K562 (cell line): ENCODE data around the gene POLD4. TPM values are rescaled to one million over a fixed set of nuclear protein-coding genes. Genes with fewer than 3 reads are reported as not detected.
A peak's percentile ranks its signal among the peaks of the same experiment; 100 is the strongest.

ENCODE experiments used
- ATAC-seq: fragments of 200-7000 bp; cut with Tn5 transposase; 3 replicates; pipeline ENCODE4 v1.9.1; 2020; ENCODE audit warnings: moderate library complexity
- BruUV-seq: library from RNA; stranded (reverse); fragments of 400-500 nt; replicated peaks from 2 replicates; lab custom pipeline; 2021; lab: Mats Ljungman, UMichigan
- CTCF ChIA-PET: fragments of 300-600 bp; formaldehyde crosslinking; extraction: SDS; loops from one replicate; lab custom pipeline; 2021; ENCODE audit warnings: low intra/inter-chr PET ratio; lab: Yijun Ruan, JAX
- POLR2A ChIA-PET: fragments of 300-600, 350-650 bp; sonication (Branson Sonifier 250); formaldehyde crosslinking; extraction: SDS; loops from one replicate; lab custom pipeline; 2021; ENCODE audit warnings: antibody characterized with exemption, inconsistent platforms; lab: Yijun Ruan, JAX
- DNase-seq, 4 experiments: peaks; one replicate each; pipeline versions ENCODE4 v3.0.0 to v3.0.0-alpha.2; 2011 to 2018; ENCODE audit warnings: low spot score in 3 of 4, mixed read lengths in 3 of 4; ENCODE audit errors: extremely low read depth in 1 of 4
- FAIRE-seq: peaks from 2 replicates; lab custom pipeline; 2011; peaks lifted over from hg19 to GRCh38; lab: Jason Lieb, UNC
- H2AFZ ChIP-seq: 2 replicates; pipeline ENCODE4 v1.6.0; 2011; ENCODE audit warnings: low read depth, low read length, control low read depth, inconsistent platforms
- H3K27ac ChIP-seq: fragments of 200-600 bp; 3 replicates; pipeline ENCODE4 v1.8.0; 2011; ENCODE audit warnings: low read depth, mild to moderate bottlenecking, control low read depth, inconsistent platforms, low read length, moderate library complexity, mixed read lengths; ENCODE audit errors: extremely low read depth
- H3K27me3 ChIP-seq, 2 experiments: fragments of 300-600 bp in 1 of 2; 2 replicates in 1 of 2; 3 replicates in 1 of 2; pipeline versions ENCODE4 v1.6.0 to v1.8.0; 2011; ENCODE audit warnings: inconsistent platforms in 2 of 2, low read length in 2 of 2, mild to moderate bottlenecking in 1 of 2, mixed read lengths in 1 of 2, moderate library complexity in 1 of 2; ENCODE audit not compliant: control insufficient read depth in 2 of 2, insufficient read depth in 2 of 2
- H3K36me3 ChIP-seq: fragments of 300-600 bp; 3 replicates; pipeline ENCODE4 v1.8.0; 2011; ENCODE audit warnings: mild to moderate bottlenecking, low read length, inconsistent platforms; ENCODE audit not compliant: control insufficient read depth, insufficient read depth
- H3K4me1 ChIP-seq, 2 experiments: fragments of 200-600 bp in 1 of 2; replicated peaks in 1 of 2; 2 replicates in 1 of 2; 3 replicates in 1 of 2; pipeline versions ENCODE4 v1.5.1 to v1.8.0; 2011; ENCODE audit warnings: inconsistent platforms in 2 of 2, low read length in 2 of 2, mild to moderate bottlenecking in 1 of 2, mixed read lengths in 1 of 2, moderate library complexity in 1 of 2; ENCODE audit not compliant: control insufficient read depth in 2 of 2, insufficient read depth in 2 of 2
- H3K4me2 ChIP-seq: 2 replicates; pipeline ENCODE4 v1.6.1; 2011; ENCODE audit warnings: low read length, control low read depth, inconsistent platforms, mixed read lengths; ENCODE audit not compliant: insufficient read depth
- H3K4me3 ChIP-seq: fragments of 200-600 bp; sonication (generic), shearing (Covaris generic); 2 replicates; pipeline ENCODE4 v1.5.1; 2016; ENCODE audit warnings: control low read depth, inconsistent platforms
- H3K79me2 ChIP-seq: fragments of 200-600 bp; 3 replicates; pipeline ENCODE4 v1.8.0; 2011; ENCODE audit warnings: low read length, inconsistent platforms; ENCODE audit not compliant: control insufficient read depth, insufficient read depth
- H3K9ac ChIP-seq, 2 experiments: 2 replicates each; pipeline versions ENCODE4 v1.6.0 to v1.6.1; 2011; ENCODE audit warnings: low read depth in 2 of 2, low read length in 2 of 2, control low read depth in 1 of 2, inconsistent platforms in 1 of 2, mild to moderate bottlenecking in 1 of 2, mixed read lengths in 1 of 2; ENCODE audit not compliant: insufficient read depth in 1 of 2
- H3K9me1 ChIP-seq: one replicate; pipeline ENCODE4 v1.6.0; 2011; ENCODE audit warnings: inconsistent platforms, mild to moderate bottlenecking, low read length, moderate library complexity; ENCODE audit not compliant: control insufficient read depth, insufficient read depth
- H3K9me3 ChIP-seq: replicated peaks from 2 replicates; pipeline ENCODE4 v1.5.1; 2011; ENCODE audit warnings: low read depth, low read length, inconsistent platforms; ENCODE audit not compliant: control insufficient read depth, insufficient read depth
- H4K20me1 ChIP-seq: replicated peaks from 2 replicates; pipeline ENCODE4 v1.6.1; 2011; ENCODE audit warnings: low read length, inconsistent platforms, mixed read lengths; ENCODE audit not compliant: control insufficient read depth, insufficient read depth
- FOXP4 ChIP-seq: sonication (generic); formaldehyde crosslinking; IDR thresholded peaks from 2 replicates; pipeline ENCODE4 v1.8.0; 2022; ENCODE audit warnings: mild to moderate bottlenecking, missing genetic modification reagents, borderline replicate concordance
- ID3 ChIP-seq, 2 experiments: fragments of 250-450 bp in 1 of 2; fragments of 450-650 bp in 1 of 2; sonication (Bioruptor Pico) in 1 of 2; IDR thresholded peaks; 2 replicates each; pipeline versions ENCODE4 v1.6.1 to v1.8.0; 2016 to 2021; ENCODE audit warnings: mild to moderate bottlenecking in 2 of 2, moderate library complexity in 2 of 2, missing compliant biosample characterization in 1 of 2, missing genetic modification characterization in 1 of 2
- PHF8 ChIP-seq: fragments of 200-600 bp; sonication (generic); IDR thresholded peaks from 2 replicates; pipeline ENCODE4 v1.6.1; 2012; ENCODE audit warnings: mixed run types, mild to moderate bottlenecking, inconsistent platforms, low read length, moderate library complexity, borderline replicate concordance
- PKNOX1 ChIP-seq: fragments of 450-650 bp; IDR thresholded peaks from 2 replicates; pipeline ENCODE4 v1.6.1; 2016
- POLR2G ChIP-seq: fragments of 200-400 bp; formaldehyde crosslinking; IDR thresholded peaks from 2 replicates; pipeline ENCODE4 v1.6.1; 2017; ENCODE audit warnings: low read depth, mild to moderate bottlenecking, antibody characterized with exemption, low read length, moderate library complexity
- RHOXF2B ChIP-seq: fragments of 250-450 bp; sonication (Bioruptor Pico); conservative IDR thresholded peaks from 2 replicates; pipeline ENCODE4 v1.5.1; 2021
- ZNF263 ChIP-seq: sonication (generic); formaldehyde crosslinking; IDR thresholded peaks from 2 replicates; pipeline ENCODE4 v1.8.0; 2022; ENCODE audit warnings: mild to moderate bottlenecking, missing genetic modification reagents, borderline replicate concordance
- ZNF449 ChIP-seq: fragments of 250-450 bp; sonication (Bioruptor Pico); IDR thresholded peaks from 2 replicates; pipeline ENCODE4 v1.8.0; 2022; ENCODE audit warnings: moderate library complexity, mild to moderate bottlenecking, inconsistent platforms
- WGBS: fragments of 100-300 bp; shearing (Covaris generic); methylation state at CpG from one replicate; pipeline ENCODE4 v1.1.6; 2016; ENCODE audit warnings: low coverage, mixed read lengths; ENCODE audit not compliant: insufficient coverage; ENCODE audit errors: missing lambda C conversion rate; 5-methylcytosine and 5-hydroxymethylcytosine counted together
- in situ Hi-C: fragments of 300-500 bp; cut with MboI; formaldehyde crosslinking; loops from 4 replicates; pipeline ENCODE4 v1.15.0; 2018; ENCODE audit warnings: inconsistent platforms, mixed read lengths
- intact Hi-C: fragments of 100-400 bp; cut with micrococcal nuclease; formaldehyde crosslinking; loops from 2 replicates; pipeline ENCODE4 v1.14.2; 2022
- polyA plus RNA-seq, 8 experiments: library from polyadenylated mRNA; depleted of rRNA in 4 of 8; stranded (reverse) in 5 of 8; unstranded in 3 of 8; fragments of >200 nt; fragmentation: Nextera tagmentation in 2 of 8; fragmentation: Illumina TruSeq in 1 of 8; extraction: Ambion mirVana in 2 of 8; extraction: Trizol in 1 of 8; gene quantifications; 2 replicates each; pipeline versions ENCODE4 v1.2.1 to v1.2.3, GENCODE V29; 2011 to 2014; ENCODE audit warnings: inconsistent platforms in 1 of 8, missing spikeins in 1 of 8
- total RNA-seq, 7 experiments: library from RNA; depleted of rRNA in 6 of 7; stranded (reverse); fragments of >200 nt in 6 of 7; fragmentation: Illumina TruSeq in 2 of 7; extraction: Trizol in 2 of 7; gene quantifications; 2 replicates each; pipeline versions ENCODE4 v1.2.1 to v1.2.3, GENCODE V29; 2011 to 2021; ENCODE audit warnings: low replicate concordance in 1 of 7

The POLD4 gene
- total and polyA plus RNA-seq, 9 of the 15 experiments (the other 6 are each of a cell fraction or from before 2014, with no cell fraction given): 5.8 to 64.5 (median 18.3) TPM

GRCh38 chr11:67301951-67302516, 51.3 kb downstream of the POLD4 start:
- no TSS peak for BruUV-seq
- intact Hi-C loops: no loop called here
- TF ChIP-seq FOXP4 (CRISPR knock-in tag) (no peak), POLR2G (0 out of 2 replicates have a peak, but pooled peaks have one; percentile 6), ZNF449 (no peak), ID3 (CRISPR knock-in tag; IDR thresholded peaks at IDR 0.05) (no peak), ID3 (tag; IDR thresholded peaks at IDR 0.05) (no peak), PKNOX1 (peak; percentile 62), RHOXF2B (CRISPR knock-in tag) (no peak), ZNF263 (CRISPR knock-in tag) (peak; percentile 67; the same call in 1 of the 2 replicates), PHF8 (no peak)
- WGBS: 70% methylated on average over 15 of the region's 15 CpGs
- Histone ChIP-seq H3K4me2 (no peak overlapping the region), H3K9me1 (no peaks in the 10 kb centered on the region), H3K79me2 (no peaks in the 10 kb centered on the region), H3K4me3 (no peak overlapping the region), H4K20me1 (no peaks in the 10 kb centered on the region), H3K27me3 (no peaks in the 10 kb centered on the region), H2AFZ (no peak overlapping the region), H3K27ac (no peak overlapping the region), H3K9ac (no peak overlapping the region), H3K36me3 (peaks cover 45% of the 10 kb centered on the region; the same call in 2 of the 3 replicates), H3K4me1 (peaks cover 0 to 35% of the 10 kb centered on the region in 2 experiments; a peak in 2 of 5 replicates), H3K9me3 (no peaks in the 10 kb centered on the region)
- ChIA-PET POLR2A (interaction anchor here (2.1 kb wide), 1 partner anchor 12 kb away, joined by 10 read pairs; no protein-coding TSS in a partner anchor), CTCF (no interaction called here)
- DNase-seq: peak in 1 of 4 experiments; percentile 7
- no peak for FAIRE-seq
- in situ Hi-C loops: no loop called here
- ATAC-seq: peak; percentile 32; the same call in 2 of the 3 replicates
